ENCODE results near the gene CYTH3. TPM values are rescaled to one million over a fixed set of nuclear protein-coding genes. Genes with fewer than 3 reads are reported as not detected.
"Not testable (repeated sequence)": the region's sequence is repeated elsewhere in the genome, so short reads cannot be mapped to it uniquely, and the experiment has no call there.

CYTH3 gene
- total and polyA plus RNA-seq, 9 donors = 20.3 to 46.7 (median 41.3) TPM

DNA sequence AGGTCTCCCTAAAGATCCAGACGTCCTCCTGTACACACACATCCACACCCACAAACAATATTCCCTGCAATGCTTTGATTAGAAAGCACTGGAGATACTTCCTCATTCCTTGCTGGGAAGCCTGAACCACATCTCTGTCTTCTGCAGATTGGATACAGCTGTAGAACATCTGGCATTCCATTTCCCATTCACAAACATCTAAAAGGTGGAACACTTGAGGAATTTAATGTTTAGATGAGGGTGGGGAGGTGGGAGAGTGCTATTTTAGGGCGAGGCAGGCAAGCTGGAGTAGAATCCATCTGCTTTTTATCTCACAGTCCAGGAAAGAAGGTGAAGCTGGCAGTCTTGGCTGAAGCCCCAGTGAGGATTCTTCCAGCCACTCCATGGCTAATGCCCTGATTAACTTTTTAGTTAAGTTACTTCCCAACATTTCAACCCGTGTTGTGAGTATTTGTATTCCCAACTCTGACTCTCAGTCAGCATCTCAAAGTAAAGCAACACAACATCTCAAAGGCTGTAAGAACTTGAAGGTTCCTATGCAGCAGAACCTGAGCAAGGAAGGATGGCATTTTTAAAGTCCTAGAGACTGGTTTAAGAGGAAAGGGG lies 46.1 kb downstream of the CYTH3 start:
- H3K27ac ChIP-seq (ENCODE audit: low read length) = peak overlapping the region; percentile 81
- H3K27me3 ChIP-seq (ENCODE audit: control insufficient read depth, insufficient read depth, low read length) = no peaks in the 10 kb centered on the region
- H3K9me3 ChIP-seq (replicated peaks; ENCODE audit: control insufficient read depth, low read depth, low read length) = no peaks in the 10 kb centered on the region
- H3K4me3 ChIP-seq (ENCODE audit: low read length) = no peak overlapping the region
- 27% methylated on average over 3 of the region's 3 CpGs for WGBS (ENCODE audit: insufficient coverage)
- H3K36me3 ChIP-seq (ENCODE audit: control insufficient read depth, insufficient read depth, low read length) = no peaks in the 10 kb centered on the region
- peak; percentile 86 for DNase-seq
- H3K4me1 ChIP-seq (ENCODE audit: control insufficient read depth, insufficient read depth, low read length) = peaks cover 40% of the 10 kb centered on the region

DNA sequence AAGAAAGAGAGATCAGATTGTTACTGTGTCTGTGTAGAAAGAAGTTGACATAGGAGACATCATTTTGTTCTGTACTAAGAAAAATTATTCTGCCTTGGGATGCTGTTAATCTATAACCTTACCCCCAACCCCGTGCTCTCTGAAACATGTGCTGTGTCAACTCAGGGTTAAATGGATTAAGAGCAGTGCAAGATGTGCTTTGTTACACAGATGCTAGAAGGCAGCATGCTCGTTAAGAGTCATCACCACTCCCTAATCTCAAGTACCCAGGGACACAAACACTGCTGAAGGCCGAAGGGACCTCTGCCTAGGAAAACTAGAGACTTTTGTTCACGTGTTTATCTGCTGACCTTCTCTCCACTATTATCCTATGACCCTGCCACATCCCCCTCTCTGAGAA lies 49.0 kb downstream of the CYTH3 start:
- H3K36me3 ChIP-seq (ENCODE audit: control insufficient read depth, insufficient read depth, low read length); H3K27me3 ChIP-seq (ENCODE audit: control insufficient read depth, insufficient read depth, low read length); DNase-seq; H3K4me3 ChIP-seq (ENCODE audit: low read length); H3K27ac ChIP-seq (ENCODE audit: low read length); H3K9me3 ChIP-seq (replicated peaks; ENCODE audit: control insufficient read depth, low read depth, low read length): not testable (repeated sequence)
- 0% methylated on average over 1 of the region's 4 CpGs for WGBS (ENCODE audit: insufficient coverage)
- peaks cover 26% of the 10 kb centered on the region for H3K4me1 ChIP-seq (ENCODE audit: control insufficient read depth, insufficient read depth, low read length)

DNA sequence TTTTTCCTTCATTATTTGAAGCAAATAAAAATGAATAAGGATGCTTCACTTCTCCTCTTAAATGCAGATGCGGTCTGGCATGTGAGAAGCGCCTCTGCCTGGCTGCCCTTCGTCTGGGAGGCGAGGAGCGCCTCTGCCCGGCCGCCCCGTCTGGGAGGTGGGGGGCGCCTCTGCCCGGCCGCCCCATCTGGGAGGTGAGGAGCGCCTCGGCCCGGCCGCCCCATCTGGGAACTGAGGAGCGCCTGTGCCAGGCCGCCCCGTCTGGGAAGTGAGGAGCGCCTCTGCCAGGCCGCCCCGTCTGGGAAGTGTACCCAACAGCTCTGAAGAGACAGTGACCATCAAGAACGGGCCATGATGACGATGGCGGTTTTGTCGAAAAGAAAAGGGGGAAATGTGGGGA lies 49.4 kb downstream of the CYTH3 start:
- H3K36me3 ChIP-seq (ENCODE audit: control insufficient read depth, insufficient read depth, low read length); H3K27ac ChIP-seq (ENCODE audit: low read length); H3K9me3 ChIP-seq (replicated peaks; ENCODE audit: control insufficient read depth, low read depth, low read length); H3K27me3 ChIP-seq (ENCODE audit: control insufficient read depth, insufficient read depth, low read length); H3K4me3 ChIP-seq (ENCODE audit: low read length); DNase-seq: not testable (repeated sequence)
- 91% methylated on average over 12 of the region's 25 CpGs for WGBS (ENCODE audit: insufficient coverage)
- H3K4me1 ChIP-seq (ENCODE audit: control insufficient read depth, insufficient read depth, low read length) = peaks cover 23% of the 10 kb centered on the region

DNA sequence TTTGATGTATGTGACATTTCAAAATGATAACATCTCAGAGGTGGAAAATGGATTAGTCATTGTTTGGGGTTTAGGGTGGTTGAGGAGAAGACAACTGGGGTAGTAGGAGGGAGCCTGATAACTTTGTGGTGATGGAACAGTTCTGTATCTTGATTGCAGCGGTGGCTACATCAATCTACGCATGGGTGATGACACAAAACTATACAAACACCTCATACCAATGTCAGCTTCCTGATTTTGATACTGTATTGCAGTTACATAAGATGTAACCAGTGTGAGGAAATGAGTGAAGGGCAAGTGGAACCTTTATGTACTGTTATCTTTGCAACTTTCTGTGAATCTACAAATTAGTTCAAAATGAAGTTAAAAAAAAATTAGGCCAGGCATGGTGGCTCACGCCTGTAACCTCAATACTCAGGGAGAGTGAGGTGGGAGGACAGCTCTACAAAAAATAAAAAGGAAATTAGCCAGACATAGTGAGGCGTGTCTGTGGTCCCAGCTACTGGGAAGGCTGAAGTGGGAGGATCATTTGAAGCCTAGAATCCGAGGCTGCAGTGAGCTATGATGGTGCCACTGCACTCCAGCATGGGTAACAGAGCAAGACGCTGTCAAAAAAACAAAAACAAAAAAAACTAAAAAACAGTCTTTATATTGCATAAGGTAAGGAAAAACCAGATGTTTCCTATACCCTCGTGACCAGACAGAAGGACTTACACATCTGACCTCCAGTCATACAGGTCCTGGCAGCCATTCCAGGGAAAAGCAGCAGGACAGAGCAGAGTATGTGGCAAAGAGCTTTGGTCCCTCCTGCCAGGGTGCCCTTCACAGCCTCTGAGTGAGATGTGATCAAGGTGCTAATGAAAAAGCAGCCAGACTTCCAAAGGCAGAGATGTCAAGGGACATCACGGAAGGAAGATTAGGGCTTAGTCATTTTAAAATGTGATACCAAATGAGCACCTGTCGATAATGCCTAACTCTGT lies 50.8 kb downstream of the CYTH3 start:
- Histone ChIP-seq H3K27me3 (ENCODE audit: control insufficient read depth, insufficient read depth, low read length) (no peaks in the 10 kb centered on the region), H3K9me3 (replicated peaks; ENCODE audit: control insufficient read depth, low read depth, low read length) (no peaks in the 10 kb centered on the region), H3K27ac (ENCODE audit: low read length) (no peak overlapping the region), H3K4me1 (ENCODE audit: control insufficient read depth, insufficient read depth, low read length) (peaks cover 14% of the 10 kb centered on the region), H3K36me3 (ENCODE audit: control insufficient read depth, insufficient read depth, low read length) (no peaks in the 10 kb centered on the region), H3K4me3 (ENCODE audit: low read length) (no peak overlapping the region)
- WGBS (ENCODE audit: insufficient coverage) = 20% methylated on average over 2 of the region's 9 CpGs
- no peak for DNase-seq

DNA sequence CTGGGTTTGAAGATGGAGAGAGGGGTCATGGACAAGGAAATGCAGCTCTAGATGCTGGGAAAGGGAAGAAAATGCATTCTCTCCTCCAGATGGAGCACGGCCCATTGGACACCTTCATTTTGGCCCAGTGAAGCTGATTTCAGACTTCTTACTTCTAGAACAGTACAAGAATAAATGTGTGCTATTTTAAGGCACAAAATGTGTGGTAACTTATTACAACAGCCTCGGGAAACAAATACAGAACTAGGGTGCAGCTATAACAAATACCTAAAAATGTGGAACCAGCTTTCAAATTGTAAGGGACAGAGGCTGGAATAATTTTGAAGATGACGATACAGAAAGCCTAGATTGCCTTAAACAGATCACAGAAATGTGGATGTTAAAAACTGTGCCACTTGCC lies 54.1 kb downstream of the CYTH3 start:
- WGBS (ENCODE audit: insufficient coverage) = 100% methylated on average over 1 of the region's 3 CpGs
- H3K36me3 ChIP-seq (ENCODE audit: control insufficient read depth, insufficient read depth, low read length) = peaks cover 2% of the 10 kb centered on the region
- H3K27me3 ChIP-seq (ENCODE audit: control insufficient read depth, insufficient read depth, low read length) = no peaks in the 10 kb centered on the region
- H3K4me1 ChIP-seq (ENCODE audit: control insufficient read depth, insufficient read depth, low read length) = peaks cover 2% of the 10 kb centered on the region
- H3K9me3 ChIP-seq (replicated peaks; ENCODE audit: control insufficient read depth, low read depth, low read length) = no peaks in the 10 kb centered on the region
- H3K27ac ChIP-seq (ENCODE audit: low read length) = no peak overlapping the region
- H3K4me3 ChIP-seq (ENCODE audit: low read length) = no peak overlapping the region
- DNase-seq = no peak

DNA sequence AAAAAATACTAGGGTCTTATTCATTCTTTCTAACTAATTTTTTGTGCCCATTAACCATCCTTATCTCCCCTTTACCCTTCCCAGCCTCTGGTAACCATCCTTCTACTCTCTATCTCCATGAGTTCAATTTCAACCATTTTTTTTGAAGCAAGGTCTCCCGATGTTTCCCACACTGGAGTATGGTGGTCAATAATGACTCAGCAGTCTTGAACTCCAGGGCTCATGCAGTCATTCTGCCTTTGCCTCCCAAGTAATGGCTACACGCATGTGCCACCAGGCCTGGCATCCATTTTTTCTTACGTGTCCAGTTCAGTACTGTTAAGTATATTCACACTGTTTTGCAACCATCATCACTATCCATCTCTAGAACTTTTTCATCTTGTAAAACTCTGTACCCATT lies 60.4 kb downstream of the CYTH3 start:
- 95% methylated on average over 2 of the region's 3 CpGs for WGBS (ENCODE audit: insufficient coverage)

DNA sequence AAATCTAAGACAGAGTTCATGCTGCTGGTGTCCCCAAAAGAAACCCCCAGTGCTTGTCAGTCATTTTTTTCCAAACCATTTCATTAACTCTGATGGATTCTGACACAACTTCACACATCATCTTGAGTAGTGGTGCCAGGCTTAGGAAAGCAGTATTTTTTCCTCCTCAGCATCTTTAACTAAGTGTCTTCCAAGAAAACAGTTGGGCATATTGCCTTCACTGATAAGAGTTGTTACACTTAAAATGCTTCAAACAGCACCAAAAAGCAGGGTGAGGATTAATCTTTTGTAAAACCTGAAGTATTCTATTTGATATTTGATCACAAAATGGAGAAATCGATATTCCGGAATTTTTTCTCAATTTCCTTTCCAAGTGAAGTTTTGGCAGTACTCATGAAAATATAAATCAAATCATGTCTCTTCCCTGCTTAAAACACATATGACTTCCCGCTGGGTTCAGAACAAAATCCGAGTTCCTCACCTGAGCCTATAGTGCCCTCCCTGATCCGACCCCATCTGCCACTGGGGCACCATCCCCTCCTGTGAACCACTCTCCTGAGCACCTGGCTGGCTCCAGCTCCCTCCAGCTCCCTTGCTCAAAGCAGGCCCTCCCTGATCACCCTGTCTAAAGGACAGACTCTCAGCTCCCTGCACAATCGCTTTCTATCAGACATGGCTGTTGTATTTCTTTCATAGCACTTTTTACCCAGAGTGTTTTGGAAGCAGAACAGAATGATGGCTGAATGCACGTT lies 61.6 kb downstream of the CYTH3 start:
- Histone ChIP-seq H3K4me1 (ENCODE audit: control insufficient read depth, insufficient read depth, low read length) (peaks cover 2% of the 10 kb centered on the region), H3K27me3 (ENCODE audit: control insufficient read depth, insufficient read depth, low read length) (no peaks in the 10 kb centered on the region), H3K36me3 (ENCODE audit: control insufficient read depth, insufficient read depth, low read length) (peaks cover 2% of the 10 kb centered on the region), H3K9me3 (replicated peaks; ENCODE audit: control insufficient read depth, low read depth, low read length) (no peaks in the 10 kb centered on the region), H3K27ac (ENCODE audit: low read length) (no peak overlapping the region), H3K4me3 (ENCODE audit: low read length) (no peak overlapping the region)
- no peak for DNase-seq
- 60% methylated on average over 5 of the region's 7 CpGs for WGBS (ENCODE audit: insufficient coverage)

More for the DNA sequence above, 60.4 kb downstream of the CYTH3 start:
- no peak overlapping the region for H3K4me3 ChIP-seq (ENCODE audit: low read length)
- peaks cover 2% of the 10 kb centered on the region for H3K4me1 ChIP-seq (ENCODE audit: control insufficient read depth, insufficient read depth, low read length)
- H3K27ac ChIP-seq (ENCODE audit: low read length) = no peak overlapping the region
- peaks cover 2% of the 10 kb centered on the region for H3K36me3 ChIP-seq (ENCODE audit: control insufficient read depth, insufficient read depth, low read length)
- H3K27me3 ChIP-seq (ENCODE audit: control insufficient read depth, insufficient read depth, low read length) = no peaks in the 10 kb centered on the region
- DNase-seq = no peak
- no peaks in the 10 kb centered on the region for H3K9me3 ChIP-seq (replicated peaks; ENCODE audit: control insufficient read depth, low read depth, low read length)

DNA sequence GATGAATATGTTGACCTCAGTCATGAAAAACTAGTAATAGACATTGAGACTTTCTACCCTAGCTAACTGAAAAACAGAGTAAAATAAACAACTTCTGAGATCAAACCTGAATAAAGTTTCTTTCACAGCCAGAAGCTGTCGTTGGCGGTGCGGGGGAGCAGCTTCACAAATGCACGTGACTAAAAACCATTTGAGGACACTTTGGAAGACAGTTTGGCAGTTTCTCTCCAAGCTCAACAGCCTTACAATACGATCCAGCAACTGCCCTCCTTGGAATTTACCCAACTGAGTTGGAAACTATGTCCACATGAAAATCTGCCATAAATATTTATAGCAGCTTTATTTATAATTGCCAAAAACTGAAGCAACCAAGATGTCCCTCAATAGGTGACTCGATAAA lies 63.1 kb downstream of the CYTH3 start:
- no peak overlapping the region for H3K4me3 ChIP-seq (ENCODE audit: low read length)
- H3K4me1 ChIP-seq (ENCODE audit: control insufficient read depth, insufficient read depth, low read length) = peaks cover 2% of the 10 kb centered on the region
- DNase-seq = no peak
- H3K27ac ChIP-seq (ENCODE audit: low read length) = no peak overlapping the region
- H3K9me3 ChIP-seq (replicated peaks; ENCODE audit: control insufficient read depth, low read depth, low read length) = no peaks in the 10 kb centered on the region
- WGBS (ENCODE audit: insufficient coverage) = no CpG with 5 or more reads among the region's 6 CpGs
- no peaks in the 10 kb centered on the region for H3K27me3 ChIP-seq (ENCODE audit: control insufficient read depth, insufficient read depth, low read length)
- H3K36me3 ChIP-seq (ENCODE audit: control insufficient read depth, insufficient read depth, low read length) = peaks cover 2% of the 10 kb centered on the region

DNA sequence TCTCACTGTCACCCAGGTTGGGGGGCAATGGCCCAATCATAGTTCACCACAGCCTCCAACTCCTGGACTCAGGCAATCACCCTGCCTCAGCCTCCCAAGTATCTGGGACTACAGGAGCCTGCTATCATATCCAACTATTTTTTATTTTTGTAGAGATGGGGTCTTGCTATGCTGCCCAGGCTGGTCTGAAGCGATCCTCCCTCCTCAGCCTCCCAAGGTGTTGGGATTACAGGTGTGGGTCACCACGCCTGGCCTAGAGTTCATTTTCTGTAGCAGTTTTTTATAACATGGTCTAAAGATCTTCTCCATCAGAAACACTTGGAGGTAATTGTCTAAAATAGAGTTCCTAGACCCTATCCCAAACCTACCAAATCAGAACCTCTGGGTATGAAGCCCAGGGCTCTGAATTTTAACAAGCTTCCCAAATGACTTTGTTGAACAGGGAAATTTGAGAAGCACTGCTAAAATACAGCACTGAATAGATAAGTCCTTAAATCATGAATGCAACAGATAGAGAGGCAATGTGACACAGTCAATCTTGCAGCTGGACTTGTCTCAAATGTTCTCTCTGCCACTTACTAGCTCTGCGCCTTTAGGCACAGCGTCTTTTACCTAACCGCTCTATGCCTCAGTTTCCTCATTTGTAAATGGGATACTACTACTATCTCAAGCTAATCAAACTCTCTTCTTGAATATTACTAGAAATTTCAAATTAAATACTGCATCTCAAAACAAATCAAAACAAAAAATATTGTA lies 63.7 kb downstream of the CYTH3 start:
- 100% methylated on average over 2 of the region's 5 CpGs for WGBS (ENCODE audit: insufficient coverage)
- Histone ChIP-seq H3K27ac (ENCODE audit: low read length) (no peak overlapping the region), H3K9me3 (replicated peaks; ENCODE audit: control insufficient read depth, low read depth, low read length) (no peaks in the 10 kb centered on the region), H3K36me3 (ENCODE audit: control insufficient read depth, insufficient read depth, low read length) (peaks cover 1% of the 10 kb centered on the region), H3K4me3 (ENCODE audit: low read length) (no peak overlapping the region), H3K4me1 (ENCODE audit: control insufficient read depth, insufficient read depth, low read length) (peaks cover 2% of the 10 kb centered on the region), H3K27me3 (ENCODE audit: control insufficient read depth, insufficient read depth, low read length) (no peaks in the 10 kb centered on the region)
- no peak for DNase-seq

All from muscle of leg (tissue), 11 donors.